Stimulated activated CD8-positive, alpha-beta memory T cell treated with anti-CD3 and anti-CD28 coated beads, Interleukin-4, amount 100 ng/mL, for 48 hours (primary cell): ENCODE results near the gene KCNQ5.
"Not testable (repeated sequence)": the region's sequence is repeated elsewhere in the genome, so short reads cannot be mapped to it uniquely, and the experiment has no call there.

Source experiments
- DNase-seq: peaks from one replicate; pipeline ENCODE4 v3.0.0-alpha.2; 2020

Gene KCNQ5

GRCh38 chr6:73152556-73152955 is 530.7 kb downstream of the KCNQ5 start:
- DNase-seq, result no peak

GRCh38 chr6:73152966-73153757 is 531.3 kb downstream of the KCNQ5 start:
- DNase-seq, result no peak

GRCh38 chr6:73156793-73157767 is 535.2 kb downstream of the KCNQ5 start:
- DNase-seq, result no peak

GRCh38 chr6:73157870-73158269 is 536.0 kb downstream of the KCNQ5 start:
- DNase-seq, result no peak

GRCh38 chr6:73169111-73169510 is 547.2 kb downstream of the KCNQ5 start:
- DNase-seq, result no peak

- DNase-seq, result no peak
Measured at GRCh38 chr6:73169633-73170032, 547.8 kb downstream of the KCNQ5 start.

- no peak for DNase-seq
Measured at GRCh38 chr6:73174646-73175045, 552.8 kb downstream of the KCNQ5 start.

GRCh38 chr6:73176057-73176456 is 554.2 kb downstream of the KCNQ5 start:
- no peak for DNase-seq

GRCh38 chr6:73177221-73177944 is 555.5 kb downstream of the KCNQ5 start:
- no peak for DNase-seq

- DNase-seq, result no peak
Measured at GRCh38 chr6:73180076-73180738, 558.3 kb downstream of the KCNQ5 start.

GRCh38 chr6:73180763-73181619 is 559.1 kb downstream of the KCNQ5 start:
- no peak for DNase-seq

GRCh38 chr6:73182021-73182607 is 560.2 kb downstream of the KCNQ5 start:
- no peak for DNase-seq

GRCh38 chr6:73193302-73193701 is 571.4 kb downstream of the KCNQ5 start:
- DNase-seq, result not testable (repeated sequence)

GRCh38 chr6:73194744-73195143 is 572.9 kb downstream of the KCNQ5 start:
- DNase-seq, result no peak

GRCh38 chr6:73200247-73200646 is 578.4 kb downstream of the KCNQ5 start:
- no peak for DNase-seq

GRCh38 chr6:73200735-73201134 is 578.9 kb downstream of the KCNQ5 start:
- no peak for DNase-seq

GRCh38 chr6:73203098-73203497 is 581.2 kb downstream of the KCNQ5 start:
- no peak for DNase-seq

- no peak for DNase-seq
Measured at GRCh38 chr6:73204252-73204651, 582.4 kb downstream of the KCNQ5 start.

GRCh38 chr6:73207221-73207837 is 585.5 kb downstream of the KCNQ5 start:
- DNase-seq, result no peak

GRCh38 chr6:73209117-73209516 is 587.3 kb downstream of the KCNQ5 start:
- DNase-seq, result no peak

- no peak for DNase-seq
Measured at GRCh38 chr6:73216859-73217258, 595.0 kb downstream of the KCNQ5 start.
